Brain microvascular endothelial cell (primary cell): ENCODE results near the gene PRRC2A.

Source experiments
- DNase-seq: peaks from one replicate; pipeline ENCODE4 v3.0.0-alpha.2; 2020
- H3K27ac ChIP-seq: fragments of 250-450 bp; sonication (Bioruptor Pico); 2 replicates; pipeline ENCODE4 v1.5.1; 2020; ENCODE audit warnings: mild to moderate bottlenecking, moderate library complexity
- H3K27me3 ChIP-seq: fragments of 250-450 bp; sonication (Bioruptor Pico); replicated peaks from 2 replicates; pipeline ENCODE4 v1.5.1; 2020; ENCODE audit warnings: mild to moderate bottlenecking
- H3K36me3 ChIP-seq: fragments of 250-450 bp; sonication (Bioruptor Pico); replicated peaks from 2 replicates; pipeline ENCODE4 v1.5.1; 2020; ENCODE audit warnings: mild to moderate bottlenecking
- H3K4me3 ChIP-seq: 2 replicates; pipeline ENCODE4 v1.5.1; 2011; ENCODE audit warnings: low read depth, mild to moderate bottlenecking, control low read depth, low read length, moderate library complexity
- in situ Hi-C: cut with HindIII; loops from 2 replicates; pipeline ENCODE4 v1.10.0; 2017; ENCODE audit warnings: low sequenced_read_pairs, low pct_ligation_motif_present
- TF ChIP-seq, protein P1 (sequence below): IDR thresholded peaks from 2 replicates; pipeline ENCODE4 v1.5.1; 2011; ENCODE audit warnings: low read depth, mild to moderate bottlenecking, moderate library complexity, low read length, control low read depth, inconsistent platforms; ENCODE audit errors: missing control alignments

PRRC2A gene

DNA sequence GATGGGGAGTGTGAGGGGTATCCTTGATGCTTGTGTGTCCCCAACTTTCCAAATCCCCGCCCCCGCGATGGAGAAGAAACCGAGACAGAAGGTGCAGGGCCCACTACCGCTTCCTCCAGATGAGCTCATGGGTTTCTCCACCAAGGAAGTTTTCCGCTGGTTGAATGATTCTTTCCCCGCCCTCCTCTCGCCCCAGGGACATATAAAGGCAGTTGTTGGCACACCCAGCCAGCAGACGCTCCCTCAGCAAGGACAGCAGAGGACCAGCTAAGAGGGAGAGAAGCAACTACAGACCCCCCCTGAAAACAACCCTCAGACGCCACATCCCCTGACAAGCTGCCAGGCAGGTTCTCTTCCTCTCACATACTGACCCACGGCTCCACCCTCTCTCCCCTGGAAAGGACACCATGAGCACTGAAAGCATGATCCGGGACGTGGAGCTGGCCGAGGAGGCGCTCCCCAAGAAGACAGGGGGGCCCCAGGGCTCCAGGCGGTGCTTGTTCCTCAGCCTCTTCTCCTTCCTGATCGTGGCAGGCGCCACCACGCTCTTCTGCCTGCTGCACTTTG, 45.1 kb upstream of the PRRC2A start, which contains the start of gene TNF:
TNF (plus strand) TSS at position 231 of the 567 bp plus-strand sequence; CDS start at position 408, 177 bp downstream.
- in situ Hi-C loops = no loop called here
- Histone ChIP-seq H3K27ac (no peak within 1 kb of the TSS), H3K36me3 (no peaks in the 10 kb centered on the region), H3K4me3 (no peak within 1 kb of the TSS), H3K27me3 (no peaks in the 10 kb centered on the region)
- TF ChIP-seq, protein P1, sequence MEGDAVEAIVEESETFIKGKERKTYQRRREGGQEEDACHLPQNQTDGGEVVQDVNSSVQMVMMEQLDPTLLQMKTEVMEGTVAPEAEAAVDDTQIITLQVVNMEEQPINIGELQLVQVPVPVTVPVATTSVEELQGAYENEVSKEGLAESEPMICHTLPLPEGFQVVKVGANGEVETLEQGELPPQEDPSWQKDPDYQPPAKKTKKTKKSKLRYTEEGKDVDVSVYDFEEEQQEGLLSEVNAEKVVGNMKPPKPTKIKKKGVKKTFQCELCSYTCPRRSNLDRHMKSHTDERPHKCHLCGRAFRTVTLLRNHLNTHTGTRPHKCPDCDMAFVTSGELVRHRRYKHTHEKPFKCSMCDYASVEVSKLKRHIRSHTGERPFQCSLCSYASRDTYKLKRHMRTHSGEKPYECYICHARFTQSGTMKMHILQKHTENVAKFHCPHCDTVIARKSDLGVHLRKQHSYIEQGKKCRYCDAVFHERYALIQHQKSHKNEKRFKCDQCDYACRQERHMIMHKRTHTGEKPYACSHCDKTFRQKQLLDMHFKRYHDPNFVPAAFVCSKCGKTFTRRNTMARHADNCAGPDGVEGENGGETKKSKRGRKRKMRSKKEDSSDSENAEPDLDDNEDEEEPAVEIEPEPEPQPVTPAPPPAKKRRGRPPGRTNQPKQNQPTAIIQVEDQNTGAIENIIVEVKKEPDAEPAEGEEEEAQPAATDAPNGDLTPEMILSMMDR = no peak
- no peak for DNase-seq

DNA sequence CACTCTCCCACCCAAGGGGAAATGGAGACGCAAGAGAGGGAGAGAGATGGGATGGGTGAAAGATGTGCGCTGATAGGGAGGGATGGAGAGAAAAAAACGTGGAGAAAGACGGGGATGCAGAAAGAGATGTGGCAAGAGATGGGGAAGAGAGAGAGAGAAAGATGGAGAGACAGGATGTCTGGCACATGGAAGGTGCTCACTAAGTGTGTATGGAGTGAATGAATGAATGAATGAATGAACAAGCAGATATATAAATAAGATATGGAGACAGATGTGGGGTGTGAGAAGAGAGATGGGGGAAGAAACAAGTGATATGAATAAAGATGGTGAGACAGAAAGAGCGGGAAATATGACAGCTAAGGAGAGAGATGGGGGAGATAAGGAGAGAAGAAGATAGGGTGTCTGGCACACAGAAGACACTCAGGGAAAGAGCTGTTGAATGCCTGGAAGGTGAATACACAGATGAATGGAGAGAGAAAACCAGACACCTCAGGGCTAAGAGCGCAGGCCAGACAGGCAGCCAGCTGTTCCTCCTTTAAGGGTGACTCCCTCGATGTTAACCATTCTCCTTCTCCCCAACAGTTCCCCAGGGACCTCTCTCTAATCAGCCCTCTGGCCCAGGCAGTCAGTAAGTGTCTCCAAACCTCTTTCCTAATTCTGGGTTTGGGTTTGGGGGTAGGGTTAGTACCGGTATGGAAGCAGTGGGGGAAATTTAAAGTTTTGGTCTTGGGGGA, 44.4 kb upstream of the PRRC2A start:
- H3K27me3 ChIP-seq = no peaks in the 10 kb centered on the region
- no peak overlapping the region for H3K4me3 ChIP-seq
- no peak overlapping the region for H3K27ac ChIP-seq
- TF ChIP-seq, protein P1 = no peak
- DNase-seq = no peak
- in situ Hi-C loops = no loop called here
- H3K36me3 ChIP-seq = no peaks in the 10 kb centered on the region

DNA sequence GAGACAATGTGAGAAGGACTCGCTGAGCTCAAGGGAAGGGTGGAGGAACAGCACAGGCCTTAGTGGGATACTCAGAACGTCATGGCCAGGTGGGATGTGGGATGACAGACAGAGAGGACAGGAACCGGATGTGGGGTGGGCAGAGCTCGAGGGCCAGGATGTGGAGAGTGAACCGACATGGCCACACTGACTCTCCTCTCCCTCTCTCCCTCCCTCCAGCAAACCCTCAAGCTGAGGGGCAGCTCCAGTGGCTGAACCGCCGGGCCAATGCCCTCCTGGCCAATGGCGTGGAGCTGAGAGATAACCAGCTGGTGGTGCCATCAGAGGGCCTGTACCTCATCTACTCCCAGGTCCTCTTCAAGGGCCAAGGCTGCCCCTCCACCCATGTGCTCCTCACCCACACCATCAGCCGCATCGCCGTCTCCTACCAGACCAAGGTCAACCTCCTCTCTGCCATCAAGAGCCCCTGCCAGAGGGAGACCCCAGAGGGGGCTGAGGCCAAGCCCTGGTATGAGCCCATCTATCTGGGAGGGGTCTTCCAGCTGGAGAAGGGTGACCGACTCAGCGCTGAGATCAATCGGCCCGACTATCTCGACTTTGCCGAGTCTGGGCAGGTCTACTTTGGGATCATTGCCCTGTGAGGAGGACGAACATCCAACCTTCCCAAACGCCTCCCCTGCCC, 43.5 kb upstream of the PRRC2A start:
- Histone ChIP-seq H3K27ac (no peak overlapping the region), H3K27me3 (no peaks in the 10 kb centered on the region), H3K36me3 (no peaks in the 10 kb centered on the region), H3K4me3 (no peak overlapping the region)
- TF ChIP-seq, protein P1 = no peak
- in situ Hi-C loops = no loop called here
- DNase-seq = no peak

DNA sequence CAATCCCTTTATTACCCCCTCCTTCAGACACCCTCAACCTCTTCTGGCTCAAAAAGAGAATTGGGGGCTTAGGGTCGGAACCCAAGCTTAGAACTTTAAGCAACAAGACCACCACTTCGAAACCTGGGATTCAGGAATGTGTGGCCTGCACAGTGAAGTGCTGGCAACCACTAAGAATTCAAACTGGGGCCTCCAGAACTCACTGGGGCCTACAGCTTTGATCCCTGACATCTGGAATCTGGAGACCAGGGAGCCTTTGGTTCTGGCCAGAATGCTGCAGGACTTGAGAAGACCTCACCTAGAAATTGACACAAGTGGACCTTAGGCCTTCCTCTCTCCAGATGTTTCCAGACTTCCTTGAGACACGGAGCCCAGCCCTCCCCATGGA, 42.9 kb upstream of the PRRC2A start:
- in situ Hi-C loops = no loop called here
- TF ChIP-seq, protein P1 = no peak
- no peak overlapping the region for H3K4me3 ChIP-seq

DNA sequence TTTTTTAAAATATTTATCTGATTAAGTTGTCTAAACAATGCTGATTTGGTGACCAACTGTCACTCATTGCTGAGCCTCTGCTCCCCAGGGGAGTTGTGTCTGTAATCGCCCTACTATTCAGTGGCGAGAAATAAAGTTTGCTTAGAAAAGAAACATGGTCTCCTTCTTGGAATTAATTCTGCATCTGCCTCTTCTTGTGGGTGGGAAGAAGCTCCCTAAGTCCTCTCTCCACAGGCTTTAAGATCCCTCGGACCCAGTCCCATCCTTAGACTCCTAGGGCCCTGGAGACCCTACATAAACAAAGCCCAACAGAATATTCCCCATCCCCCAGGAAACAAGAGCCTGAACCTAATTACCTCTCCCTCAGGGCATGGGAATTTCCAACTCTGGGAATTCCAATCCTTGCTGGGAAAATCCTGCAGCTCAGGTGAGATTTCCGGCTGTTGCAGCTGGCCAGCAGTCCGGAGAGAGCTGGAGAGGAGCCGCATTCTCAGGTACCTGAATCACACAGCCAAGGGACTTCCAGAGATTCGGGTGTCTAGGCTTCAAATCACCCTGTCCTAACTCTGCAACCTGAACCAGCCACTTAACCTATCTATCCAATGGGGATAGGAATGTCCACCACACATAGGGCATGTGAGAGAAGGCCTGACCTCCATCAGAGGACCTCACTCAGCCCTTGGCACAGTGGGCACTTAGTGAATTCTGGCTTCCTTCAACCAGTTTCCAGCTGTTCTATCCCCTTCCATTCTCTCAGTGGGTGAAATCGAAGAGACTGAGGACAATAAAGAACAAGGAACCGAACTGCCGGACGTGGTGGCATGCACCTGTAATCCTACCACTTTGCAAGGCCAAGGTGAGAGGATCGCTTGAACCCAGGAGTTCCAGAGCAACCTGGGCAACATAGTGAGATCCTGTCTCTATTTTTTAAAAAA, 42.1 kb upstream of the PRRC2A start:
- in situ Hi-C loops = no loop called here
- no peak overlapping the region for H3K27ac ChIP-seq

More for the DNA sequence above, 42.9 kb upstream of the PRRC2A start:
- DNase-seq = no peak
- no peaks in the 10 kb centered on the region for H3K36me3 ChIP-seq
- H3K27me3 ChIP-seq = no peaks in the 10 kb centered on the region
- no peak overlapping the region for H3K27ac ChIP-seq

More for the DNA sequence above, 42.1 kb upstream of the PRRC2A start:
- TF ChIP-seq, protein P1 = no peak
- Histone ChIP-seq H3K36me3 (no peaks in the 10 kb centered on the region), H3K4me3 (no peak overlapping the region), H3K27me3 (no peaks in the 10 kb centered on the region)
- no peak for DNase-seq
